ENCODE data around the gene FBF1.

Gene FBF1

DNA sequence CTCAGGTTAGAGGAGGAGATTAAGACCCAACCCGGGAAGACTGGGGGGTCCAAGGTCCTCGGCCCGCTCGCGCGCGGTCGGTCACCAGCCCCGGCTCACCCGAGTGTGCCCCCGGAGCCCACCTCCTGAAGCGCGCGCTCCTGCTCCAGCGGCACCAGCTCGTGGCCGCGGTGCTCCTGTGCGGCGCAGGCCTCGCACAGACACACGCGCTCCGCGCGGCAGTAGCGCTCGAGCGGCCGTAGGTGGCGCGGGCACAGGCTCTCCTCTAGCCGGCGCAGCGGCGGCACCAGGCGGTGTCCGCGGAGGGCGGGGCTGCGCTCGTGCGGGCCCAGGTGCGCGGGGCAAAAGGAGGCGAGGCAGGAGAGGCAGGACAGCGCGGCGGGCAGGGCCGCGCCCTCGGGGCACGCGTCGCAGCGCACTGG, 63.1 kb downstream of the FBF1 start:
- in situ Hi-C loops (cut with HindIII; ENCODE audit: low pct_ligation_motif_present, low sequenced_read_pairs), result no loop called here
- Histone ChIP-seq H3K36me3 (replicated peaks) (no peaks in the 10 kb centered on the region), H3K27me3 (replicated peaks) (no peaks in the 10 kb centered on the region), H3K4me3 (ENCODE audit: low read depth, low read length) (peak overlapping the region; percentile 54), H3K27ac (peak overlapping the region; percentile 10)
- peak; percentile 41 for TF ChIP-seq CTCF (IDR thresholded peaks at IDR 0.05; ENCODE audit: low read depth, low read length, missing control alignments)
- peak; percentile 33 for DNase-seq

DNA sequence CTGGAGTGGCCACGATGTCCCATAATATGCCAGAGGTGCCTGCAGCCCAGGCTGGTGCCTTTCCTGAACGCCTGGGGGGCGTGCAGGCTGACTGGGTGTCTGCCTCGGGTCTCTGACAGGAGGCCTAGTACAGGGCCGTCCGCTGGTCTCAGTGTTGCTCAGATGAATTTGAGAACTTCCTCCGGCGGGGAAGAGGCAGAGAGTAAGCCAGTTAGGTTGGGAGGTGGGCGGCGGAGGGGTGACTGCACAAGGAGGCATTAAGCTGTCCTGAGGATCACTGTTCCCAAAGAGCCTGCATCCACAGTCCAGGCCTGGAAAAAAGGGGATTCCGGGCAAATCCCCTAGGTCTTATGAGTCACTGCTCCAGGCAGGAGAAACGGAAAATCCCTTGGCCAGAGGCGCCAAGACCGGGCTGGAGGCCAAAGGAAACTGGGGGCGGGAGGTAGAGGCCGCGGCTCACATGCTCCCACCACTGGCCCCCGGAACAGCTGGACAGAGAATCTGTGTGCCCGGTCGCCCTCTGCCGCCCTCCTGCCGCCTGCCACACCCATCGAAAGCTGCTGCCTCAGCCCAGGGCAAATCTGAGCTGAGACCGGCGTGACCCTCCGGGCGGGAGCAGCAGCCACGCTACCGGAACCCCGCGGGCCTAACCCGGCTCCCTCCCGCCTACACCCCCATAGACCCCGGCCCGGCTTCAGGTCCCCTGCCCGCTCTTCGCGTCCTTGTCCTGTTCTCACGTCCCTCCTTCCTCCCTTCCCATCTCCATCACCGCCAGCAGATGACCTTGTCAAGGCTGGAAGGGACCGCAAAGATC, 63.7 kb downstream of the FBF1 start:
- DNase-seq, result peak; percentile 84
- peak; percentile 16 for TF ChIP-seq CTCF (IDR thresholded peaks at IDR 0.05; ENCODE audit: low read depth, low read length, missing control alignments)
- Histone ChIP-seq H3K36me3 (replicated peaks) (no peaks in the 10 kb centered on the region), H3K27ac (peak overlapping the region; percentile 41), H3K27me3 (replicated peaks) (no peaks in the 10 kb centered on the region), H3K4me3 (ENCODE audit: low read depth, low read length) (peak overlapping the region; percentile 54)
- in situ Hi-C loops (cut with HindIII; ENCODE audit: low pct_ligation_motif_present, low sequenced_read_pairs), result no loop called here

GRCh38 chr17:75876190-75876937, 64.5 kb downstream of the FBF1 start:
- Histone ChIP-seq H3K27me3 (replicated peaks) (no peaks in the 10 kb centered on the region), H3K4me3 (ENCODE audit: low read depth, low read length) (peak overlapping the region; percentile 54), H3K36me3 (replicated peaks) (no peaks in the 10 kb centered on the region), H3K27ac (peak overlapping the region; percentile 41)
- in situ Hi-C loops (cut with HindIII; ENCODE audit: low pct_ligation_motif_present, low sequenced_read_pairs), result no loop called here
- DNase-seq, result no peak
- TF ChIP-seq CTCF (IDR thresholded peaks at IDR 0.05; ENCODE audit: low read depth, low read length, missing control alignments), result peak; percentile 40

DNA sequence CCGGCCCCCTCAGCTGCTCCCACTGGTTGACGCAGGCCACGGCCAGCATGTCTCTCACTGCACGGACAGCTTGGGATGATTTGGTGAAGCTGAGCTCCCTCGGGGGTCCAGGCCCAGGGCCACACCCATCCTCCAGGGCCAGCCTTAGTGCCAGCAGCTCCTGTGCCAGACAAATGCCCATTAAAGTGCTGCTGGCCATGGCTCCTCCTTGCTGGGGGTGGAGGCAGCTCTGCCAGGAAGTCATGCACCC, 65.0 kb downstream of the FBF1 start:
- DNase-seq, result no peak
- Histone ChIP-seq H3K4me3 (ENCODE audit: low read depth, low read length) (no peak overlapping the region), H3K27ac (no peak overlapping the region), H3K36me3 (replicated peaks) (no peaks in the 10 kb centered on the region), H3K27me3 (replicated peaks) (no peaks in the 10 kb centered on the region)
- no peak for TF ChIP-seq CTCF (IDR thresholded peaks at IDR 0.05; ENCODE audit: low read depth, low read length, missing control alignments)
- in situ Hi-C loops (cut with HindIII; ENCODE audit: low pct_ligation_motif_present, low sequenced_read_pairs), result no loop called here

DNA sequence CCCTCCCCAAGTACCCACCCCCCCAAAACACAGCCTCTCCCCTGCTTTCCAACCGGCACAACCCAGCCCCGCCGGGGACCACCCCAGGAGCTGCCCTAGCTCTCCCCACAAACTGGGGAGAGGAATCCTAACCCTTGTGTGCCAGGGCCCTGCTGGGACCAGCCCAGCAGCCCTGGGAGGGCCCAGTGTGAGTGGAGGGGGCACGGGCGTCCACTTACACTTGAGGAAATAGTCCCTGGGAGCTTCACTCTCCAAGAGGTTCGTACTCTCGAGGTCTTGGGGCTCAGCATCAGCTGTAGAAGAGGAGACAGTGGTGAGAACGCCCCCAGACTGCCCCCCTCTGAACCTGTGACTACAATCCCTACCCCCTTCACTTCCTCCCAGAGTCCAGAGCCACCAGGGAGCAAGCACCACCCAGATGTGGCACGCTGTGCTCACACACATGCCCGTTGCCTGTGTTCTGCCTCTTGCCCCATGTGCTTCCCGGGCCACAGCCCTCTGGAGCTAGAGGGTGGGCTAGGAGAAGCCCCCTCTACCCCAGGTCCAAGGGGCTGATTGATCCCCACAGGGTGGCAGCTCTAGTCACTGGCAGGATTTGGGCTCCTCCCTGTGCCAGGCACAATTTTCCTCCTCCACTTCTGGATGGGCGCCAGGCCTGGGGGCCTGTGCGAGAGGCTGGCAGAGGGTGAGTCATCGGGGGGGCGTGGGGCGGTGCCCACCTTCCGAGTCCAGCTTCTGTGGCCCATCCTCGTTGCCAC, 65.5 kb downstream of the FBF1 start:
- no peak for DNase-seq
- in situ Hi-C loops (cut with HindIII; ENCODE audit: low pct_ligation_motif_present, low sequenced_read_pairs), result no loop called here
- no peak for TF ChIP-seq CTCF (IDR thresholded peaks at IDR 0.05; ENCODE audit: low read depth, low read length, missing control alignments)
- no peaks in the 10 kb centered on the region for H3K36me3 ChIP-seq (replicated peaks)
- no peak overlapping the region for H3K27ac ChIP-seq
- H3K4me3 ChIP-seq (ENCODE audit: low read depth, low read length), result no peak overlapping the region
- no peaks in the 10 kb centered on the region for H3K27me3 ChIP-seq (replicated peaks)

Measured in brain microvascular endothelial cell (primary cell).